HFFc6 (cell line): ENCODE results near the gene ARHGEF3. TPM values are rescaled to one million over a fixed set of nuclear protein-coding genes. Genes with fewer than 3 reads are reported as not detected.

Source experiments
- DNase-seq: peaks from one replicate; pipeline ENCODE4 v3.0.0-alpha.2; 2018
- H3K27ac Mint-ChIP-seq: 2 replicates; pipeline ENCODE4 v1.8.0; 2020; ENCODE audit warnings: mild to moderate bottlenecking, mixed read lengths
- H3K27me3 Mint-ChIP-seq: 2 replicates; pipeline ENCODE4 v1.8.0; 2021; ENCODE audit warnings: mild to moderate bottlenecking, moderate library complexity, mixed read lengths; ENCODE audit not compliant: insufficient read depth
- H3K36me3 Mint-ChIP-seq: 2 replicates; pipeline ENCODE4 v1.8.0; 2021; ENCODE audit warnings: low read depth, mixed read lengths
- H3K4me1 Mint-ChIP-seq: 2 replicates; pipeline ENCODE4 v1.8.0; 2020; ENCODE audit warnings: low read depth, mixed read lengths
- H3K4me3 Mint-ChIP-seq: 2 replicates; pipeline ENCODE4 v1.8.0; 2020; ENCODE audit warnings: mild to moderate bottlenecking, moderate library complexity, mixed read lengths
- H3K9me3 Mint-ChIP-seq: 2 replicates; pipeline ENCODE4 v1.8.0; 2020; ENCODE audit warnings: mild to moderate bottlenecking, mixed read lengths
- CTCF ChIP-seq: fragments of 200-600 bp; sonication (generic); IDR thresholded peaks from 2 replicates; pipeline ENCODE4 v1.5.0; 2021; ENCODE audit warnings: antibody characterized with exemption, mild to moderate bottlenecking
- total RNA-seq, 6 experiments: library from RNA; stranded (reverse); fragmentation: NEBNext Ultra II Directional; extraction: Animal tissue kit (Norgen Biotek cat#: 25700); gene quantifications; 2 replicates in 1 of 6; 3 replicates in 5 of 6; pipeline ENCODE4 v1.2.3, GENCODE V29; 2021

ARHGEF3 gene
- total RNA-seq, 6 experiments from 2014 or later: 1.7 to 5.9 (median 2.4) TPM

DNA sequence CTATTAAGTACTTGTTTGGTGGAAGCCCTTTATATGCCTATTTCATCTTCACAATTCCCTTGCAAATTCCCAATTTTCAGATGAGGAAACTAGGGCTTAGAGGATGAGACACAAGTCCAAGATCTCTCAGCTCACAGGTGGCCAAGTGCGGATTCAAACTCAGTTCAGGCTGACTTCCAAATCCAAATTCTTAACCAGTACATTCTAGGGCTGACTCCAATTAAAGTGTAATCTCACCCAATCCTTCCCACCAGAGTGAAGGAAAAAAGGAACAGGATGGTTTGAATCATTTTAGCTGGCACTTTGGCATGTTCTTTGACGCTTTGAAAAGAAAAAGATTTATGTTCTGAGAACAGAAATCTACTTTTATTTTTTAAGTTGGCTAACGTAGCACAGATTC, 12.7 kb downstream of the ARHGEF3 start:
- DNase-seq: no peak
- no peak for TF ChIP-seq CTCF
- H3K9me3 Mint-ChIP-seq: no peaks in the 10 kb centered on the region
- H3K4me3 Mint-ChIP-seq: no peak overlapping the region
- H3K4me1 Mint-ChIP-seq: peaks cover 12% of the 10 kb centered on the region
- no peak overlapping the region for H3K27ac Mint-ChIP-seq
- peaks cover 4% of the 10 kb centered on the region for H3K27me3 Mint-ChIP-seq
- no peaks in the 10 kb centered on the region; the same call in 1 of the 2 replicates for H3K36me3 Mint-ChIP-seq

GRCh38 chr3:56788521-56788920, 13.2 kb downstream of the ARHGEF3 start:
- Mint-ChIP-seq H3K4me3 (no peak overlapping the region), H3K9me3 (no peaks in the 10 kb centered on the region), H3K4me1 (peaks cover 18% of the 10 kb centered on the region), H3K36me3 (no peaks in the 10 kb centered on the region), H3K27me3 (peaks cover 4% of the 10 kb centered on the region), H3K27ac (no peak overlapping the region)
- no peak for TF ChIP-seq CTCF
- no peak for DNase-seq

DNA sequence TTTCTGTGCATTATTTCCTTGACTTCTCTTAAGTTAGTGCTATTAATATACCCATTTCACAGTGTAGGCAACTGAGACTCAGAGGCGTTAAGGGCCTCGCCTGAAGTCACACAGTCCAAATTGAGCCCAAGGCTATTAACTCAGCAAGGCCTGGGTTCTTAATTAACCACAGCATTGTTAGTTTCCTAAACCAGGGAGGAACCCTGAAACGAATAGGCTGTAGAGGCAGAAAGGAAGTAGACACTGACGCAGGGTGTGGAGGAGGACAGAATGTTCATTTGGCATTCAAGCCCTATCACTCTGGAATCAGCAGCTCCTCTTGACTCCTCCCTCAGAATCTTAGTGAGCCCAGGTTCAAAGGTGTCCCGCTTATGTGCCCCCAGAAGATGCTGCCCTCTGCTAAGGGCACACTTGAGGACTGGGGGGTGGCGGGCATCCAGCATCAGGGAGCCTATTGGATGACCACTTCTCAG, 13.9 kb downstream of the ARHGEF3 start:
- no peak for TF ChIP-seq CTCF
- no peak overlapping the region for H3K4me3 Mint-ChIP-seq
- no peaks in the 10 kb centered on the region for H3K36me3 Mint-ChIP-seq
- H3K27ac Mint-ChIP-seq: no peak overlapping the region
- H3K9me3 Mint-ChIP-seq: no peaks in the 10 kb centered on the region
- peaks cover 25% of the 10 kb centered on the region for H3K4me1 Mint-ChIP-seq
- peaks cover 4% of the 10 kb centered on the region for H3K27me3 Mint-ChIP-seq
- no peak for DNase-seq

- DNase-seq: no peak
- Mint-ChIP-seq H3K4me3 (no peak overlapping the region), H3K36me3 (no peaks in the 10 kb centered on the region), H3K9me3 (no peaks in the 10 kb centered on the region), H3K27ac (no peak overlapping the region), H3K4me1 (peaks cover 27% of the 10 kb centered on the region), H3K27me3 (peaks cover 4% of the 10 kb centered on the region)
- no peak for TF ChIP-seq CTCF
Measured at GRCh38 chr3:56787258-56787775, 14.4 kb downstream of the ARHGEF3 start.

DNA sequence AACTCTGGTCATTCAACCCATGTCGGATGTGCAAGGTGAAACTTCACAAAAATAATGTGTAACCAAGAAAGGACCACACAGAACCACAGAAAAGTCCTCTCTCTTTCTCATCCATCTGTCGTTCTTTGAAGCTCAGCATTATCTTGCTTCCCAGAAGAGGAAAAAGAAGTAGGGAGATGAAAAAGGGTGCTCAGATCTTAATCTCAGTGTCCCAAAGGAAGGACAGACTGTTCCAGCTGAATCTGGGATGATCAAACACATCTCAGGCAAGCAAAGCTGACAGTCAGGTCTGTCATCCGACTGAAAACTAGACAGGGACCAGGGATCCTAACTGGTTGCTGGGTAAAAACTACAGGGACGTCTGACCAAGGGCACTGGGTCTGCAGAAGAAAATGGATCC, 16.2 kb downstream of the ARHGEF3 start:
- DNase-seq: no peak
- Mint-ChIP-seq H3K9me3 (no peaks in the 10 kb centered on the region), H3K4me1 (peaks cover 24% of the 10 kb centered on the region), H3K36me3 (no peaks in the 10 kb centered on the region; the same call in 1 of the 2 replicates), H3K4me3 (no peak overlapping the region), H3K27ac (no peak overlapping the region), H3K27me3 (peaks cover 4% of the 10 kb centered on the region)
- no peak for TF ChIP-seq CTCF
